HCT116 (cell line): ENCODE results near the gene ABTB2. TPM values are rescaled to one million over a fixed set of nuclear protein-coding genes. Genes with fewer than 3 reads are reported as not detected.

Source experiments
- ATAC-seq: fragments of 200-7000 bp; cut with Tn5 transposase; 2 replicates; pipeline ENCODE4 v1.9.1; 2020; ENCODE audit warnings: mild to moderate bottlenecking, moderate library complexity
- BruUV-seq: library from RNA; stranded (reverse); fragments of 400-500 nt; replicated peaks from 2 replicates; lab custom pipeline; 2021; lab: Mats Ljungman, UMichigan
- CTCF ChIA-PET: fragments of 300-600 bp; sonication (Branson Sonifier 250); formaldehyde crosslinking; loops from one replicate; lab custom pipeline; 2021; ENCODE audit warnings: antibody characterized with exemption; lab: Charles Lee
- POLR2A ChIA-PET: fragments of 300-600, 350-600 bp; sonication (Branson Sonifier 250); formaldehyde crosslinking; loops from one replicate; lab custom pipeline; 2021; ENCODE audit warnings: antibody characterized with exemption; lab: Charles Lee
- RAD21 ChIA-PET, 2 experiments: fragments of 300-600 bp; sonication (Branson Sonifier 250); formaldehyde crosslinking; loops; one replicate each; lab custom pipeline; 2023; ENCODE audit warnings: low total read pairs in 2 of 2; ENCODE audit not compliant: uncharacterized antibody in 2 of 2, unreplicated experiment in 2 of 2, low non-redundant PET in 1 of 2; lab: Charles Lee
- DNase-seq: peaks from one replicate; pipeline ENCODE4 v3.0.0-alpha.2; 2010; ENCODE audit warnings: low read depth, low spot score
- H2AFZ ChIP-seq: fragments of 200-600 bp; shearing (Covaris generic), sonication (generic); 2 replicates; pipeline ENCODE4 v1.6.1; 2017; ENCODE audit warnings: low read depth, mixed run types, mixed read lengths, antibody characterized with exemption, low read length; ENCODE audit not compliant: poor library complexity, severe bottlenecking
- H3K27ac ChIP-seq: 2 replicates; pipeline ENCODE4 v1.5.1; 2012; ENCODE audit warnings: low read depth, low read length
- H3K27me3 ChIP-seq: fragments of 200-600 bp; sonication (generic); 2 replicates; pipeline ENCODE4 v1.6.1; 2016; ENCODE audit warnings: mixed run types, low read length, mixed read lengths; ENCODE audit not compliant: insufficient read depth
- H3K36me3 ChIP-seq, 2 experiments: fragments of 200-500 bp in 1 of 2; fragments of 200-600 bp in 1 of 2; sonication (Bioruptor generic) in 1 of 2; sonication (generic) in 1 of 2; 2 replicates each; pipeline versions ENCODE4 v1.5.1 to v1.6.1; 2014 to 2016; ENCODE audit warnings: low read length in 2 of 2, inconsistent platforms in 1 of 2, mixed read lengths in 1 of 2, mixed run types in 1 of 2; ENCODE audit not compliant: insufficient read depth in 2 of 2, control insufficient read depth in 1 of 2
- H3K4me1 ChIP-seq, 2 experiments: fragments of 200-600 bp in 1 of 2; sonication (generic) in 1 of 2; 2 replicates each; pipeline versions ENCODE4 v1.5.1 to v1.6.1; 2012 to 2017; ENCODE audit warnings: low read length in 2 of 2, inconsistent platforms in 1 of 2, mild to moderate bottlenecking in 1 of 2, mixed read lengths in 1 of 2, mixed run types in 1 of 2, moderate library complexity in 1 of 2; ENCODE audit not compliant: insufficient read depth in 2 of 2, control insufficient read depth in 1 of 2
- H3K4me2 ChIP-seq: fragments of 200-600 bp; sonication (generic); 2 replicates; pipeline ENCODE4 v1.6.1; 2017; ENCODE audit warnings: mixed run types, low read length, mixed read lengths
- H3K4me3 ChIP-seq, 2 experiments: fragments of 200-600 bp in 1 of 2; sonication (generic) in 1 of 2; replicated peaks in 1 of 2; 2 replicates each; pipeline ENCODE4 v1.5.1; 2011 to 2016; ENCODE audit warnings: low read length in 2 of 2, control low read depth in 1 of 2, low read depth in 1 of 2, mild to moderate bottlenecking in 1 of 2, mixed read lengths in 1 of 2, mixed run types in 1 of 2
- H3K79me2 ChIP-seq: fragments of 200-600 bp; sonication (generic); 2 replicates; pipeline ENCODE4 v1.6.1; 2017; ENCODE audit warnings: mild to moderate bottlenecking, mixed run types, low read length, moderate library complexity, mixed read lengths; ENCODE audit not compliant: insufficient read depth
- H3K9ac ChIP-seq: fragments of 200-600 bp; sonication (generic); 2 replicates; pipeline ENCODE4 v1.6.1; 2016; ENCODE audit warnings: low read length, mixed read lengths
- H3K9me2 ChIP-seq: fragments of 200-600 bp; sonication (generic), shearing (Covaris generic); 2 replicates; pipeline ENCODE4 v1.6.1; 2017; ENCODE audit warnings: mixed run types, mild to moderate bottlenecking, moderate library complexity; ENCODE audit not compliant: insufficient read depth
- H3K9me3 ChIP-seq, 2 experiments: fragments of 200-500 bp in 1 of 2; fragments of 200-600 bp in 1 of 2; sonication (Bioruptor generic) in 1 of 2; sonication (generic) in 1 of 2; 2 replicates each; pipeline ENCODE4 v1.6.1; 2014 to 2017; ENCODE audit warnings: low read length in 2 of 2, mixed read lengths in 2 of 2, inconsistent platforms in 1 of 2, low read depth in 1 of 2, mild to moderate bottlenecking in 1 of 2, mixed run types in 1 of 2, moderate library complexity in 1 of 2; ENCODE audit not compliant: control insufficient read depth in 1 of 2, insufficient read depth in 1 of 2
- H4K20me1 ChIP-seq: fragments of 200-600 bp; sonication (generic), shearing (Covaris generic); 2 replicates; pipeline ENCODE4 v1.6.1; 2017; ENCODE audit warnings: mixed run types, mild to moderate bottlenecking, moderate library complexity; ENCODE audit not compliant: insufficient read depth
- CEBPB ChIP-seq: IDR thresholded peaks from 2 replicates; pipeline ENCODE4 v1.6.1; 2012; ENCODE audit warnings: low read depth
- EGR1 ChIP-seq: IDR thresholded peaks from 2 replicates; pipeline ENCODE4 v1.6.1; 2012; ENCODE audit warnings: low read depth
- ELF1 ChIP-seq: IDR thresholded peaks from 2 replicates; pipeline ENCODE4 v1.6.1; 2012; ENCODE audit warnings: low read depth, borderline replicate concordance
- EZH2 ChIP-seq: fragments of 200-600 bp; sonication (generic); IDR thresholded peaks from 2 replicates; pipeline ENCODE4 v1.6.1; 2017; ENCODE audit warnings: antibody characterized with exemption, mixed run types
- FOSL1 ChIP-seq: IDR thresholded peaks from 2 replicates; pipeline ENCODE4 v1.6.1; 2012; ENCODE audit warnings: low read depth
- JUND ChIP-seq: IDR thresholded peaks from 2 replicates; pipeline ENCODE4 v1.6.1; 2012
- POLR2A ChIP-seq: IDR thresholded peaks from 2 replicates; pipeline ENCODE4 v1.7.0; 2011; ENCODE audit warnings: borderline replicate concordance; ENCODE audit not compliant: insufficient read depth, insufficient read length; ENCODE audit errors: extremely low read depth
- POLR2AphosphoS5 ChIP-seq: IDR thresholded peaks from 2 replicates; pipeline ENCODE4 v1.6.1; 2011; ENCODE audit warnings: mild to moderate bottlenecking, low read depth, low read length, moderate library complexity
- SIN3A ChIP-seq: IDR thresholded peaks from 2 replicates; pipeline ENCODE4 v1.6.1; 2012; ENCODE audit warnings: low read depth
- SP1 ChIP-seq: IDR thresholded peaks from 2 replicates; pipeline ENCODE4 v1.6.1; 2012; ENCODE audit warnings: low read depth
- TCF7L2 ChIP-seq: IDR thresholded peaks from 2 replicates; pipeline ENCODE4 v1.7.0; 2011; ENCODE audit warnings: borderline replicate concordance, inconsistent platforms; ENCODE audit not compliant: insufficient read depth, insufficient read length; ENCODE audit errors: extremely low read depth
- YY1 ChIP-seq: IDR thresholded peaks from 2 replicates; pipeline ENCODE4 v1.6.1; 2011; ENCODE audit warnings: low read length, low read depth, moderate library complexity, mild to moderate bottlenecking; ENCODE audit not compliant: insufficient replicate concordance; ENCODE audit errors: extremely low read depth
- ZNF274 ChIP-seq: fragments of 200-500 bp; sonication (Bioruptor generic); IDR thresholded peaks from 2 replicates; pipeline ENCODE4 v1.6.1; 2014; ENCODE audit warnings: mild to moderate bottlenecking, low read depth, low read length, inconsistent platforms
- intact Hi-C: fragments of 100-400 bp; cut with micrococcal nuclease; formaldehyde crosslinking; loops from 2 replicates; pipeline ENCODE4 v1.10.0; 2022
- total RNA-seq: library from RNA; stranded (reverse); gene quantifications from one replicate; pipeline ENCODE4 v1.2.1, GENCODE V29; 2021; ENCODE audit not compliant: unreplicated experiment
- TF ChIP-seq, protein P1 (sequence below): IDR thresholded peaks from 2 replicates; pipeline ENCODE4 v1.6.1; 2012
- TF ChIP-seq, protein P2 (sequence below), 3 experiments: fragments of 200-600 bp in 1 of 3; sonication (generic) in 1 of 3; IDR thresholded peaks in 2 of 3; conservative IDR thresholded peaks in 1 of 3; 2 replicates each; pipeline ENCODE4 v1.5.1; 2012 to 2017; ENCODE audit warnings: low read depth in 2 of 3, low read length in 2 of 3, antibody characterized with exemption in 1 of 3, borderline replicate concordance in 1 of 3, control low read depth in 1 of 3, mild to moderate bottlenecking in 1 of 3, mixed read lengths in 1 of 3, mixed run types in 1 of 3, moderate library complexity in 1 of 3; ENCODE audit not compliant: insufficient read depth in 1 of 3
- TF ChIP-seq, protein P3 (sequence below): IDR thresholded peaks from 2 replicates; pipeline ENCODE4 v1.6.1; 2011; ENCODE audit warnings: mild to moderate bottlenecking, low read length, moderate library complexity; ENCODE audit not compliant: insufficient replicate concordance; ENCODE audit errors: extremely low read depth

ABTB2 gene
- total RNA-seq, 1 experiment from 2014 or later: 6.8 TPM

GRCh38 chr11:34207487-34208180 is 150.2 kb downstream of the ABTB2 start:
- Histone ChIP-seq H3K9ac (no peak overlapping the region), H3K9me3 (no peaks in the 10 kb centered on the region), H3K79me2 (no peaks in the 10 kb centered on the region), H3K4me2 (no peak overlapping the region), H3K36me3 (no peaks in the 10 kb centered on the region), H3K27ac (no peak overlapping the region), H3K27me3 (no peaks in the 10 kb centered on the region), H2AFZ (no peak overlapping the region), H3K4me1 (peaks cover 16 to 61% of the 10 kb centered on the region in 2 experiments), H4K20me1 (no peaks in the 10 kb centered on the region), H3K9me2 (no peaks in the 10 kb centered on the region), H3K4me3 (no peak overlapping the region)
- ATAC-seq (no peak), DNase-seq (no peak)
- ChIA-PET CTCF (interaction anchor here (1.3 kb wide), 1 partner anchor 33 kb away, joined by 3 read pairs; no protein-coding TSS in a partner anchor), RAD21 (no interaction called here), POLR2A (interaction anchor here (1.2 to 1.4 kb wide), 2 partner anchors 56 to 102 kb away, joined by 3 read pairs; partner anchors contain the start of gene NAT10)
- intact Hi-C loops: no loop called here
- BruUV-seq: no TSS peak
- TF ChIP-seq POLR2AphosphoS5 (no peak), ZNF274 (no peak), EGR1 (no peak), SIN3A (no peak), TCF7L2 (no peak), SP1 (no peak), ELF1 (no peak), EZH2 (no peak), YY1 (no peak), CEBPB (no peak), FOSL1 (no peak), POLR2A (no peak), JUND (no peak)
- TF ChIP-seq, protein P1, sequence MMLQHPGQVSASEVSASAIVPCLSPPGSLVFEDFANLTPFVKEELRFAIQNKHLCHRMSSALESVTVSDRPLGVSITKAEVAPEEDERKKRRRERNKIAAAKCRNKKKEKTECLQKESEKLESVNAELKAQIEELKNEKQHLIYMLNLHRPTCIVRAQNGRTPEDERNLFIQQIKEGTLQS: no peak
- TF ChIP-seq, protein P2, sequence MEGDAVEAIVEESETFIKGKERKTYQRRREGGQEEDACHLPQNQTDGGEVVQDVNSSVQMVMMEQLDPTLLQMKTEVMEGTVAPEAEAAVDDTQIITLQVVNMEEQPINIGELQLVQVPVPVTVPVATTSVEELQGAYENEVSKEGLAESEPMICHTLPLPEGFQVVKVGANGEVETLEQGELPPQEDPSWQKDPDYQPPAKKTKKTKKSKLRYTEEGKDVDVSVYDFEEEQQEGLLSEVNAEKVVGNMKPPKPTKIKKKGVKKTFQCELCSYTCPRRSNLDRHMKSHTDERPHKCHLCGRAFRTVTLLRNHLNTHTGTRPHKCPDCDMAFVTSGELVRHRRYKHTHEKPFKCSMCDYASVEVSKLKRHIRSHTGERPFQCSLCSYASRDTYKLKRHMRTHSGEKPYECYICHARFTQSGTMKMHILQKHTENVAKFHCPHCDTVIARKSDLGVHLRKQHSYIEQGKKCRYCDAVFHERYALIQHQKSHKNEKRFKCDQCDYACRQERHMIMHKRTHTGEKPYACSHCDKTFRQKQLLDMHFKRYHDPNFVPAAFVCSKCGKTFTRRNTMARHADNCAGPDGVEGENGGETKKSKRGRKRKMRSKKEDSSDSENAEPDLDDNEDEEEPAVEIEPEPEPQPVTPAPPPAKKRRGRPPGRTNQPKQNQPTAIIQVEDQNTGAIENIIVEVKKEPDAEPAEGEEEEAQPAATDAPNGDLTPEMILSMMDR (IDR thresholded peaks at IDR 0.05 in 2 of 3, conservative IDR thresholded peaks at IDR 0.05 in 1 of 3; ENCODE audit: borderline replicate concordance in 1 of 3, insufficient read depth in 1 of 3, low read depth in 2 of 3, low read length in 2 of 3): no peak
- TF ChIP-seq, protein P3, sequence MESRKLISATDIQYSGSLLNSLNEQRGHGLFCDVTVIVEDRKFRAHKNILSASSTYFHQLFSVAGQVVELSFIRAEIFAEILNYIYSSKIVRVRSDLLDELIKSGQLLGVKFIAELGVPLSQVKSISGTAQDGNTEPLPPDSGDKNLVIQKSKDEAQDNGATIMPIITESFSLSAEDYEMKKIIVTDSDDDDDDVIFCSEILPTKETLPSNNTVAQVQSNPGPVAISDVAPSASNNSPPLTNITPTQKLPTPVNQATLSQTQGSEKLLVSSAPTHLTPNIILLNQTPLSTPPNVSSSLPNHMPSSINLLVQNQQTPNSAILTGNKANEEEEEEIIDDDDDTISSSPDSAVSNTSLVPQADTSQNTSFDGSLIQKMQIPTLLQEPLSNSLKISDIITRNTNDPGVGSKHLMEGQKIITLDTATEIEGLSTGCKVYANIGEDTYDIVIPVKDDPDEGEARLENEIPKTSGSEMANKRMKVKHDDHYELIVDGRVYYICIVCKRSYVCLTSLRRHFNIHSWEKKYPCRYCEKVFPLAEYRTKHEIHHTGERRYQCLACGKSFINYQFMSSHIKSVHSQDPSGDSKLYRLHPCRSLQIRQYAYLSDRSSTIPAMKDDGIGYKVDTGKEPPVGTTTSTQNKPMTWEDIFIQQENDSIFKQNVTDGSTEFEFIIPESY: no peak
